GM23248 (cell line): ENCODE data around the gene PKHD1. TPM values are rescaled to one million over a fixed set of nuclear protein-coding genes. Genes with fewer than 3 reads are reported as not detected.
"Not testable (repeated sequence)": the region's sequence is repeated elsewhere in the genome, so short reads cannot be mapped to it uniquely, and the experiment has no call there.

Experiments
- DNase-seq: peaks from one replicate; pipeline ENCODE4 v3.0.0-alpha.2; 2015
- H2AFZ ChIP-seq: fragments of 200-600 bp; sonication (generic); 2 replicates; pipeline ENCODE4 v1.6.1; 2016; ENCODE audit warnings: antibody characterized with exemption
- H3F3A ChIP-seq: fragments of 200-600 bp; sonication (generic); 2 replicates; pipeline ENCODE4 v1.6.1; 2016; ENCODE audit warnings: mild to moderate bottlenecking, antibody characterized with exemption, mixed run types; ENCODE audit not compliant: insufficient read depth
- H3K27ac ChIP-seq: fragments of 200-600 bp; sonication (generic); 2 replicates; pipeline ENCODE4 v1.5.1; 2016; ENCODE audit warnings: mild to moderate bottlenecking
- H3K27me3 ChIP-seq: fragments of 200-600 bp; sonication (generic); replicated peaks from 2 replicates; pipeline ENCODE4 v1.6.1; 2016; ENCODE audit warnings: mild to moderate bottlenecking; ENCODE audit not compliant: insufficient read depth
- H3K36me3 ChIP-seq: fragments of 200-600 bp; sonication (generic); 2 replicates; pipeline ENCODE4 v1.6.1; 2016; ENCODE audit warnings: low read depth, mild to moderate bottlenecking
- H3K4me1 ChIP-seq: fragments of 200-600 bp; sonication (generic); 2 replicates; pipeline ENCODE4 v1.6.1; 2016; ENCODE audit warnings: mild to moderate bottlenecking; ENCODE audit not compliant: insufficient read depth
- H3K4me2 ChIP-seq: fragments of 200-600 bp; sonication (generic); one replicate; pipeline ENCODE4 v1.6.1; 2016; ENCODE audit warnings: mild to moderate bottlenecking; ENCODE audit not compliant: unreplicated experiment
- H3K4me3 ChIP-seq: fragments of 200-600 bp; sonication (generic); 2 replicates; pipeline ENCODE4 v1.5.1; 2016; ENCODE audit warnings: mild to moderate bottlenecking
- H3K79me2 ChIP-seq: fragments of 200-600 bp; sonication (generic); 2 replicates; pipeline ENCODE4 v1.6.1; 2016; ENCODE audit warnings: mild to moderate bottlenecking; ENCODE audit not compliant: insufficient read depth
- H3K9ac ChIP-seq: fragments of 200-600 bp; sonication (generic); 2 replicates; pipeline ENCODE4 v1.6.1; 2016; ENCODE audit warnings: mild to moderate bottlenecking
- H3K9me2 ChIP-seq: fragments of 200-600 bp; sonication (generic); 2 replicates; pipeline ENCODE4 v1.6.1; 2016; ENCODE audit warnings: mixed run types, mild to moderate bottlenecking, moderate library complexity; ENCODE audit not compliant: insufficient read depth
- H3K9me3 ChIP-seq: fragments of 200-600 bp; sonication (generic); one replicate; pipeline ENCODE4 v1.6.1; 2017; ENCODE audit warnings: low read depth
- H4K20me1 ChIP-seq: fragments of 200-600 bp; sonication (generic); 2 replicates; pipeline ENCODE4 v1.6.0; 2016; ENCODE audit not compliant: insufficient read depth
- EZH2 ChIP-seq: fragments of 200-600 bp; sonication (generic); IDR thresholded peaks from 2 replicates; pipeline ENCODE4 v1.6.1; 2018; ENCODE audit warnings: antibody characterized with exemption, mild to moderate bottlenecking; ENCODE audit not compliant: insufficient read depth, poor library complexity, severe bottlenecking
- EZH2phosphoT487 ChIP-seq: fragments of 200-600 bp; sonication (generic); IDR thresholded peaks from 2 replicates; pipeline ENCODE4 v1.6.1; 2018; ENCODE audit warnings: antibody characterized with exemption, moderate library complexity, mild to moderate bottlenecking, low read depth; ENCODE audit not compliant: insufficient read depth
- WGBS, 2 experiments: methylation state at CpG; one replicate each; pipeline ENCODE4 v1.1.6; 2015 to 2017; ENCODE audit warnings: low lambda C conversion rate in 2 of 2, low coverage in 1 of 2; ENCODE audit errors: missing lambda C conversion rate in 2 of 2; 5-methylcytosine and 5-hydroxymethylcytosine counted together
- in situ Hi-C: fragments of 300-500 bp; cut with MboI; formaldehyde crosslinking; loops from 2 replicates; pipeline ENCODE4 v1.15.0; 2020
- polyA plus RNA-seq: library from polyadenylated mRNA; unstranded; fragments of >200 nt; fragmentation: Nextera tagmentation; extraction: Ambion mirVana; gene quantifications from 2 replicates; pipeline ENCODE4 v1.2.1, GENCODE V29; 2016
- total RNA-seq: library from RNA; depleted of rRNA; stranded (reverse); fragments of >200 nt; shearing (Covaris generic); gene quantifications from 2 replicates; pipeline ENCODE4 v1.2.3, GENCODE V29; 2014

Gene PKHD1
- total and polyA plus RNA-seq, 2 experiments from 2014 or later: not detected

GRCh38 chr6:51855310-51856082 is 231.9 kb downstream of the PKHD1 start:
- DNase-seq: peak; percentile 70
- no peak overlapping the region for H2AFZ ChIP-seq
- WGBS, 2 experiments: 10 to 14% methylated on average over 10 of the region's 10 CpGs
- no peaks in the 10 kb centered on the region for H3F3A ChIP-seq
- H3K27ac ChIP-seq: no peak overlapping the region
- H3K36me3 ChIP-seq: no peaks in the 10 kb centered on the region
- no peak overlapping the region for H3K4me2 ChIP-seq
- no peaks in the 10 kb centered on the region for H4K20me1 ChIP-seq
- H3K9ac ChIP-seq: no peak overlapping the region
- no peaks in the 10 kb centered on the region for H3K9me3 ChIP-seq
- no peaks in the 10 kb centered on the region for H3K9me2 ChIP-seq
- H3K4me3 ChIP-seq: no peak overlapping the region
- H3K27me3 ChIP-seq: no peaks in the 10 kb centered on the region
- in situ Hi-C loops: no loop called here
- H3K79me2 ChIP-seq: no peaks in the 10 kb centered on the region
- TF ChIP-seq EZH2phosphoT487 (no peak), EZH2 (no peak)
- no peaks in the 10 kb centered on the region for H3K4me1 ChIP-seq

GRCh38 chr6:51854876-51855275 is 232.5 kb downstream of the PKHD1 start:
- H3K4me3 ChIP-seq: no peak overlapping the region
- no peak overlapping the region for H3K9ac ChIP-seq
- H4K20me1 ChIP-seq: no peaks in the 10 kb centered on the region
- 42 to 50% methylated on average over 16 of the region's 16 CpGs for WGBS, 2 experiments
- TF ChIP-seq EZH2phosphoT487: no peak
- no peak for TF ChIP-seq EZH2
- no peaks in the 10 kb centered on the region for H3K27me3 ChIP-seq
- H2AFZ ChIP-seq: no peak overlapping the region
- no peak overlapping the region for H3K27ac ChIP-seq
- H3K4me2 ChIP-seq: no peak overlapping the region
- no peaks in the 10 kb centered on the region for H3K9me2 ChIP-seq
- no peaks in the 10 kb centered on the region for H3K36me3 ChIP-seq
- no peaks in the 10 kb centered on the region for H3K4me1 ChIP-seq
- no peaks in the 10 kb centered on the region for H3K9me3 ChIP-seq
- no peaks in the 10 kb centered on the region for H3K79me2 ChIP-seq
- H3F3A ChIP-seq: no peaks in the 10 kb centered on the region
- no peak for DNase-seq
- in situ Hi-C loops: no loop called here

- Histone ChIP-seq H3K4me2 (no peak overlapping the region), H3K9me2 (no peaks in the 10 kb centered on the region), H3K9ac (no peak overlapping the region), H3K27ac (no peak overlapping the region), H3F3A (no peaks in the 10 kb centered on the region), H3K4me3 (no peak overlapping the region), H3K9me3 (no peaks in the 10 kb centered on the region), H3K4me1 (no peaks in the 10 kb centered on the region), H3K36me3 (no peaks in the 10 kb centered on the region), H4K20me1 (no peaks in the 10 kb centered on the region), H2AFZ (no peak overlapping the region), H3K27me3 (no peaks in the 10 kb centered on the region), H3K79me2 (no peaks in the 10 kb centered on the region)
- in situ Hi-C loops: no loop called here
- TF ChIP-seq EZH2phosphoT487 (no peak), EZH2 (no peak)
- DNase-seq: no peak
- 35 to 49% methylated on average over 6 to 7 of the region's 7 CpGs for WGBS, 2 experiments
Measured at GRCh38 chr6:51854347-51854746, 233.1 kb downstream of the PKHD1 start.

GRCh38 chr6:51853109-51853508 is 234.3 kb downstream of the PKHD1 start:
- 0% methylated on average over 1 of the region's 1 CpG for WGBS, 2 experiments
- H3K4me3 ChIP-seq, in situ Hi-C loops, H4K20me1 ChIP-seq, H2AFZ ChIP-seq, DNase-seq, H3K9ac ChIP-seq, H3K4me1 ChIP-seq, H3K27me3 ChIP-seq, H3K4me2 ChIP-seq, H3K9me2 ChIP-seq, H3K9me3 ChIP-seq, H3F3A ChIP-seq, H3K27ac ChIP-seq, H3K79me2 ChIP-seq, H3K36me3 ChIP-seq: not testable (repeated sequence)

GRCh38 chr6:51846531-51846930 is 240.9 kb downstream of the PKHD1 start:
- 0 to 7% methylated on average over 2 of the region's 2 CpGs for WGBS, 2 experiments
- H4K20me1 ChIP-seq: no peaks in the 10 kb centered on the region
- H3K27ac ChIP-seq: no peak overlapping the region
- in situ Hi-C loops: no loop called here
- H3K79me2 ChIP-seq: no peaks in the 10 kb centered on the region
- no peak for DNase-seq
- H3K9me3 ChIP-seq: no peaks in the 10 kb centered on the region
- H3F3A ChIP-seq: no peaks in the 10 kb centered on the region
- no peak overlapping the region for H3K9ac ChIP-seq
- H2AFZ ChIP-seq: no peak overlapping the region
- H3K9me2 ChIP-seq: no peaks in the 10 kb centered on the region
- H3K36me3 ChIP-seq: no peaks in the 10 kb centered on the region
- H3K4me3 ChIP-seq: no peak overlapping the region
- H3K4me1 ChIP-seq: no peaks in the 10 kb centered on the region
- H3K27me3 ChIP-seq: no peaks in the 10 kb centered on the region
- TF ChIP-seq EZH2phosphoT487: no peak
- TF ChIP-seq EZH2: no peak
- H3K4me2 ChIP-seq: no peak overlapping the region
